Measurements from ENCODE around the gene WDR90.

The WDR90 gene

DNA sequence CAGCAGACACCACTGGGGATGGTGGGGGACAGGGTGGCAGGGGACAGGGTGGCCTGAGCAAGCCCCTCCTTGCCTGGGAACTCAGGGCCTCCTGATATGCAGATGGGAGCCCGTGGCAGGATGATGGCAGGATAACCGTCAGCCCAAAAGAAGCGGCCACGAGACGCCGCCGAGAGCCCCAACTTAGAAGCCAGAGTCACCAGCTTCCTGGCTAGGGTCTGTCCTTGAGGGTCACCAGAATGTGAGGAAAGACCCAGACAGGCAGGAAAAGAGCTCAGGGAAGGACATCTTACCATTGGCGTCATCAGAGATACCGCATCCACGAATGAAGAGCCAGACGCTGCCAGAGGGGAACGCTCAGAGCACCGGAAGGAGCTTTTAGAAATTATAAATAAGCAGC is 39.8 kb upstream of the WDR90 start:
- intact Hi-C loops (cut with DNase I; ENCODE audit: low total_unique reads): no loop called here
- no peak overlapping the region for H3K4me3 ChIP-seq
- H3K36me3 ChIP-seq: no peaks in the 10 kb centered on the region
- H3K27ac ChIP-seq: no peak overlapping the region
- DNase-seq: no peak
- peaks cover 0 to 4% (median 0%) of the 10 kb centered on the region in 4 donors for H3K4me1 ChIP-seq
- TF ChIP-seq, protein P1, sequence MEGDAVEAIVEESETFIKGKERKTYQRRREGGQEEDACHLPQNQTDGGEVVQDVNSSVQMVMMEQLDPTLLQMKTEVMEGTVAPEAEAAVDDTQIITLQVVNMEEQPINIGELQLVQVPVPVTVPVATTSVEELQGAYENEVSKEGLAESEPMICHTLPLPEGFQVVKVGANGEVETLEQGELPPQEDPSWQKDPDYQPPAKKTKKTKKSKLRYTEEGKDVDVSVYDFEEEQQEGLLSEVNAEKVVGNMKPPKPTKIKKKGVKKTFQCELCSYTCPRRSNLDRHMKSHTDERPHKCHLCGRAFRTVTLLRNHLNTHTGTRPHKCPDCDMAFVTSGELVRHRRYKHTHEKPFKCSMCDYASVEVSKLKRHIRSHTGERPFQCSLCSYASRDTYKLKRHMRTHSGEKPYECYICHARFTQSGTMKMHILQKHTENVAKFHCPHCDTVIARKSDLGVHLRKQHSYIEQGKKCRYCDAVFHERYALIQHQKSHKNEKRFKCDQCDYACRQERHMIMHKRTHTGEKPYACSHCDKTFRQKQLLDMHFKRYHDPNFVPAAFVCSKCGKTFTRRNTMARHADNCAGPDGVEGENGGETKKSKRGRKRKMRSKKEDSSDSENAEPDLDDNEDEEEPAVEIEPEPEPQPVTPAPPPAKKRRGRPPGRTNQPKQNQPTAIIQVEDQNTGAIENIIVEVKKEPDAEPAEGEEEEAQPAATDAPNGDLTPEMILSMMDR (IDR thresholded peaks at IDR 0.05): no peak
- H3K9me3 ChIP-seq: no peaks in the 10 kb centered on the region
- no peaks in the 10 kb centered on the region for H3K27me3 ChIP-seq

DNA sequence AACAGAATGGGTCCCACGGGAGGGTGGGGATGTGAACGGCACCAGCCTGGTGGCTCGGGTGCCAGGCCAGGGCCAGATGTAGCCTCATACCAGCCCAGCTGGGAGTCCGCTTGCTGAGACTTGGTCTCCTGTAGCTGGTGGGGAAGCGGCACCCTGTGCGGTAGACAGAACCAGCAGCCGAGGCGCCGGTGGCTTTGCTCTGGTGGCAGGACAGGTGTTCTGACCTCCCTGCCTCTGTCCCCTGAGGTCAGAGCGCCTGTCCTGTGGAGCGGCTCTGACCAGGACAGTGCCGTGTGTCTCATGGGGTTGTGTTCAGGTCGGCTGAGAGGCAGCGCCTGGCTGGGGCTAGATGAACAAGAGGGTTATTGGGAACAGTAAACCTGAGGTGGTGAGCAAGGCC is 39.2 kb upstream of the WDR90 start:
- no peaks in the 10 kb centered on the region for H3K9me3 ChIP-seq
- no peak overlapping the region for H3K27ac ChIP-seq
- no peaks in the 10 kb centered on the region for H3K36me3 ChIP-seq
- H3K4me3 ChIP-seq: no peak overlapping the region
- no peaks in the 10 kb centered on the region for H3K27me3 ChIP-seq
- intact Hi-C loops (cut with DNase I; ENCODE audit: low total_unique reads): no loop called here
- TF ChIP-seq, protein P1 (IDR thresholded peaks at IDR 0.05): no peak
- peaks cover 0 to 4% (median 0%) of the 10 kb centered on the region in 4 donors for H3K4me1 ChIP-seq
- no peak for DNase-seq

DNA sequence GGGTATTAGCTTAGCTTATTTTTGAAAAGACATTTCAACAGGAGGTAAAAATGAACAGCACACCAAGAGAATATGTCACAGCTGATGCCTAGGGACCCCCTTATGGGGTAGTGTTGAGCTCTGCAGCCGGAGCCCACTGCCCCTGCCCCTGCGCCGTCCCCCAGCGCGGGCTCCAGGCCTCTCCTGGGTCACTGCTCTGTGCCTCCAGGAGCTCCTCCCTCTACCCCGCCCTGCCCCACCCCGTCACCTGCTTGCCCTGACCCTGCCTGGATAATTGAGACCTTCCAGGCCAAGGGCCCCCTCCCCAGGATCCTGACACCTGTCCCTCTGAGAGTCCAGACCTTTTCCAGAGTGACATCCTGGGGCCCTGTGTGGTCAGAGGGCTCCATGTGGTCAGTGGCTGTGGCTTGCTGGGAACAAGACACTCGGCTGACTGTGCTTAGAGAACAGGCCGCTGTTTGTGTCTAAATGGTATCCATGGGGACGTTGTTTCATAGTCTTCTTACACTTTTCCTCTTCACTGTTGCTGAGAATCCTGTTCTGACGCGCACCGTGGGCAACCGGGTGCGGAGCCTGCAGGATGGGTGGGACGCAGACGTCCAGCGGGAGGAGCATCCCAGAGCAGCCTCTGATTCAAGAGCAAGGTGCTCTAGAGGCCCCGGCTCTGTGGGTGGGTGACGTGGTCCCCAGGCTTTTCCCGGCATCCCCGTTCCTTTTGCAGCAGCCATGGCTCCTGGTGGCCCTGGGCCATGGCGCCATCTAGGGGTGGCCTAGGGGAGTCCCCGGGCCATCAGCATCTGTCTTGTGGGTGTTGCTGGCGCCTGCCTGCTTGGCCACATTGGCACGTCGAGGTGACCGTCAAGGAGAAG is 38.4 kb upstream of the WDR90 start:
- H3K9me3 ChIP-seq: no peaks in the 10 kb centered on the region
- peaks cover 0 to 4% (median 0%) of the 10 kb centered on the region in 4 donors for H3K4me1 ChIP-seq
- no peak overlapping the region for H3K4me3 ChIP-seq
- intact Hi-C loops (cut with DNase I; ENCODE audit: low total_unique reads): no loop called here
- H3K27me3 ChIP-seq: no peaks in the 10 kb centered on the region
- no peaks in the 10 kb centered on the region for H3K36me3 ChIP-seq
- H3K27ac ChIP-seq: no peak overlapping the region
- no peak for DNase-seq
- TF ChIP-seq, protein P1 (IDR thresholded peaks at IDR 0.05): peak; percentile 36 to 51

DNA sequence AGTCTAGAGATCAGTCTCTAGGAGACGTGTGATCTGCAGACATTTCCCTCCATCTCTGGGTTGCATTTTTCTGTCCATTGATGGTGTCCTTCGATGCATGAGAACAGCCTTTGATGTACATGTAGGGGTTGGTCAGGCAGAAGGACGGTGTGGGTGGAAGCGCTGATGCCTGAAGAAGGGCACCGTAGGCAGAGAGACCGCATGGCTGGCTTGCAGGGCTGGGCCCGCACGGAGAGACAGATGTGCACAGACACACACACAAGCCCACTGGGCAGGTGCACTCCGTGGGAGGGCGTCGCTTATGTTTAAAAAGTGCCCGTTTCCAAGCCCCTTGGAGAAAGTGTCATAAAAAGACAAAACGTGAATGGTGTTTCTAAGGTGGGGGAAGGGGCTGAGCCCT is 34.0 kb upstream of the WDR90 start:
- H3K4me1 ChIP-seq: peaks cover 0 to 4% (median 0%) of the 10 kb centered on the region in 4 donors
- no peak overlapping the region for H3K4me3 ChIP-seq
- no peaks in the 10 kb centered on the region for H3K27me3 ChIP-seq
- no peaks in the 10 kb centered on the region for H3K9me3 ChIP-seq
- no peak overlapping the region for H3K27ac ChIP-seq
- DNase-seq: no peak
- TF ChIP-seq, protein P1 (IDR thresholded peaks at IDR 0.05): no peak
- peaks cover 0 to 26% (median 9%) of the 10 kb centered on the region in 3 donors for H3K36me3 ChIP-seq
- intact Hi-C loops (cut with DNase I; ENCODE audit: low total_unique reads): no loop called here

DNA sequence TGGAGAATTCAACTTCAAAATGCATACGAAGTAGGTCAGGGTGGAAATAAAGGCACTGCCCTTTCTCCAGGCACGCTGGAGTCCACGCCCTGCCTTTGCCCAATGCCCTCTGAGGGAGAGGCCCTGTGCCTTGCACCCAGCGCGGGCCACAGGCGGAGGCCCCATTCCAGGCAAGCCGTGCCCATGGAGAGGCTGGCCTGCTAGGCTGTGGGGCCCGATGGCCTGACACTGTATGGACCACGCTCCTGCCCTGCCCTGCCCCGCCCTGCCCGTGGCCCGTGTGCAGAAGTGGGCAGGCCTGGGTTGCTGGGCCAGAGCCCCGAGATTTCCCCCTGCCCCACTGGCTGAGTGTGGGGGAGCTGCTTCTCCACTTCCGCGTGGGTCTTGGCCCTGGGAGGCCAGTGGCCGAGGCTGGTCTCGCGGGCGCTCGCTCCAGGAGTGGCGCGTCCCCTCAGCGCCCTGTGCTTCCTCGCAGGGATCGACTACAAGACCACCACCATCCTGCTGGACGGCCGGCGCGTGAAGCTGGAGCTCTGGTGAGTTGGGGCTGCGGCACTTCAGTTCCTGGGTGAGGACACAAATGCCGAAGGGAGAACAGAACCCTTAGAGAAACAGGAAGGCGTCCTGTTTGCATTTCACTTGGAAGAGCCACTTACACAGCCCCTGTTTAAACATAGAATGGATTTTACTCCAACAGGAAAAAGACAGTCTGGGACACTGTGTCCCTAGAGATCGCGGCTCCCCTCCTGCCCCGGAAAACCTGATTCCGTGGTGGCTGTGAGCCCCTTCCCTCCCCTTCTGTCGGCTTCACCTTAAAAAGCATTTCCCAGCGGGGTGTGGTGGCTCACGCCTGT is 32.2 kb upstream of the WDR90 start:
- intact Hi-C loops (cut with DNase I; ENCODE audit: low total_unique reads): no loop called here
- Histone ChIP-seq H3K4me3 (no peak overlapping the region), H3K4me1 (peaks cover 0 to 5% (median 0%) of the 10 kb centered on the region in 4 donors), H3K27ac (no peak overlapping the region), H3K36me3 (peaks cover 0 to 26% (median 9%) of the 10 kb centered on the region in 3 donors), H3K9me3 (no peaks in the 10 kb centered on the region), H3K27me3 (no peaks in the 10 kb centered on the region)
- DNase-seq: no peak
- TF ChIP-seq, protein P1 (IDR thresholded peaks at IDR 0.05): no peak
